NAMALWA (cell line): ENCODE measurements around the gene MYO5B.

Experiments
- DNase-seq: peaks from one replicate; pipeline ENCODE4 v3.0.0-alpha.2; 2015; ENCODE audit warnings: low spot score

The MYO5B gene

DNA sequence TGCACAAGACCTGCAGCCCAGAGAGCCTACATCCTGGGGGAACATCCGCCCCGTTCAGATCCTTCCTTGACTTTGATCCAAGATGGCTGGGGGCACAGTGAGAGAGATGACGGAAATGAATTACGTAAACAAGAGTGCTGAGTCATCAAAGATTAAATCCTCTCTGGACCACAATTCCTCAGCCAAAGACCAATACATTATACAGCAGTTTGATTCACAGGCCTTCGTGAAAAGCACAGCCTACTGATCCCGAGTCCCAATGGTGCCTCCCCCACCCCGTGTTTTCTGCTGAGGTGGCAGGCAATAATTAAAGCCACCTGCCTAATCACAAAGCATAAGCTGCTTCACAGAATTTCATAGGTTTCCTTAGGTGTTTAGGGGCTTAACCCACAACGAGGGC lies 43.0 kb downstream of the MYO5B start:
- no peak for DNase-seq

GRCh38 chr18:50144540-50144939 lies 50.4 kb downstream of the MYO5B start:
- DNase-seq = no peak

- DNase-seq = no peak
These were observed 51.1 kb downstream of the MYO5B start for GRCh38 chr18:50143886-50144285.

GRCh38 chr18:50143294-50143693 lies 51.7 kb downstream of the MYO5B start:
- no peak for DNase-seq

DNA sequence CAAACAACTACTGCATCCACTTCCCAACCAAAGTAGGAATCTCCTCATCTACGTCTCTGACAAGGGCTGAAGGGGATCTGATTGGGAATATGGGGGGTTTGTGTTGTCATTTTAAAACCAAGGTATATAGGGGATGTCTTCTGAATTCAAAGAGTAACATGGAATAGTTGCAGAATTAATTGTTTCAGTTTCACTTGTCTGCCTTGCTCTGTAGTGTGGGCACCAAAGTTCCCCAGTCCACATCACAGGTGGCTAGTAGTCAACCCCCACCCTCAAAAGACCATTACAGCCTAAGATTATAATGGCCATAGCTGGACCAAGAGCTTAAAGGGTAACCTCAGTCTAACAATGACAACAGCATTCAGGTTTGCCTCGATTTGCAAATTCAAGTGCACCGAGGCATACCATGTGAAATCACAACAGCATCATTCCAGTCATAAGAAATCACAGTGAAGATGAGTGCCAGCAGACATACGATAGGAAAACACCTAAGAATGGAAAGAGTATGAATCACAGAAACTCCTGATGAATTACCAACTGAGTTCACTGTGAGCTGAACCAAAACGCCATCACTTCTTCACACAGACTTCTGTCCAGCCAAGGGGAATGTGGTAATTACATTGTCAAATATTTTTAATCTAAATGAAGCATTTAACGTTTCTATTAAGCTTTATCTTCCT lies 52.4 kb downstream of the MYO5B start:
- no peak for DNase-seq

GRCh38 chr18:50138181-50139064 lies 56.5 kb downstream of the MYO5B start:
- DNase-seq = no peak

- no peak for DNase-seq
These were observed 59.0 kb downstream of the MYO5B start for GRCh38 chr18:50135903-50136302.

- no peak for DNase-seq
These were observed 61.4 kb downstream of the MYO5B start for GRCh38 chr18:50133526-50133925.

DNA sequence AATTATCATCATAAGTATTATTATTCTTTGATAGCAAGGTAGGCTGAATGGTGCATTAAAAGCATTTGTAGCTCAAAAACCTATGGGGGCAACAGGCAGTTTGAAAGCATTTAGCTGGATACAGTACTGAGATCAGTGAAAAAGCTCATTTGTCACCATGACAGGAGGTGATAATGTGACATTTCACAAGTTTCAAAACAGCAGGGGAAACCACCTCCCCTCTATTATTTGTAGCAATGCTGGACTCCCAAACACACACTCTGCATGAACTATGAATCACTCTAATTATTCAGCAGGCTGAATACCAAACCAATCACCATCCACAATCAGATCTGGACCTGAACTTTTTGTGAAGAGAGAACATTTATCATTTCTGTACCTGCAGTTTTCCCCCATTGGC lies 63.4 kb downstream of the MYO5B start:
- no peak for DNase-seq

DNA sequence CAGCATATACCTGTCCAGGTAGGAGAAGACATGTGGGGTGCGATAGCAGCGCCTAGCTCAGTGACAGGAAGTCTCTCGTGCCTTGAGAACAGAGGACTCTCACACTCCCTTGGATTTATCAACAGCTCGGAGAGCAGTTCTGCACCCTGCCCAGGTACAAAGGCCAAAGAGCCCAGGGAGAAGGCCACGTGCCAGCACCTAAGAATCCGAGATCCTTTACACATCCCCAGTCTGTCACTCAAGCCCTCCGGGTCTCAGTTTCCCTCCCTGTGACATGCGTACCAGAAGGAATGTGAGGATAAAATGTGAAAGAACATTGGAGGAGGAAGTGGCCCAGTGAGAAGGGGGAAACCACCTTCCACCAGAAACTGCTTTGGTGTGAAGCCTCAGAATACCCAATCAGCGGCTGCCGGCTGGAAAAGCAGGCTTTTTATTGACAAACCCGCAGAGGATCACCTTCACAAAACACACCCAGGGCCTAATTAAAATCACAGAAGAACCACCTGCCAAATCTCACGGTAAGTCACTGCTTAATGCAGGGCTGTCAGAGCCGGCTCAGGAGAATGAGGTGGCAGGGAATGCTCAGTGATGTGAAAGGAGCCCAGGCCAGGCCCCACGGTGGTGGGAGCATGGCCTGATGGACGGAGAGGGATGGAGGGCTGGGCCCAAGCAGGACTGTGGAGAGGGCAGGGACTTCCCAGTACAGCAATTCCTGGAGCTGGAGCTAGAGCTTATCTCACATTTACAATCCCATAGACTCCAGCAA lies 66.3 kb downstream of the MYO5B start:
- DNase-seq = no peak

DNA sequence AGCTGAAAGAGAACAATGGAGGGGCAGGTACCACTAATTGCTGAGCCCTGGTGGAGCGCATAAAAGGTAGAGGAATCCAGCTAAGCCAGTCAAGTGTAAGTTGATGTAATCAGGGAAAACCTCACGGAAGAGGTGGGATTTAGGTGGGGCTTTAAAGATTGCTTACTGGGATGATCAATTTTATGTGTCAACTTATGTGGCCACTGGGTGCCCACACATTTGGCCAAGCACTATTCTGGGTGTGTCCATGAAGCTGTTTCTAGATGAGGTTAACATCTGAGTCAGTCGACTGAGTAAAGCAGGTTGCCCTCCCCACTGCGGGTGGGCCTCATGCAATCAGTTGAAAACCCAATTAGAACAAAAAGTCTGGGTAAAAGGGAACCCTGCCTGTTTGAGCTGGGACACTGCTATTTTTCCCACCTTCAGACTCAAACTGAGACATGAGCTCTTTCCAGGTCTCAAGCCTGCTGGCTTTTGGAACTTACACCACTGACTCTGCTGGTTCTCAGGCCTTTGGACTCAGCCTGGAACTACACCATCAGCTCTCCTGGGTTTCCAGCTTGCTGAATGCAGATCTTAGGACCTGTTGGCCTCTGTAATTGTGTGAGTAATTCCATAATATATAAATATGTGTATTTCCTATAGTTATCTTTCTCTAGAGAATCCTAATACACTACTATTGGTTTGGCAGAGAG lies 67.3 kb downstream of the MYO5B start:
- no peak for DNase-seq

GRCh38 chr18:50126471-50126870 lies 68.5 kb downstream of the MYO5B start:
- no peak for DNase-seq

- no peak for DNase-seq
These were observed 69.5 kb downstream of the MYO5B start for GRCh38 chr18:50125456-50125855.

- no peak for DNase-seq
These were observed 75.7 kb downstream of the MYO5B start for GRCh38 chr18:50119296-50119695.

- no peak for DNase-seq
These were observed 77.1 kb downstream of the MYO5B start for GRCh38 chr18:50117863-50118262.

GRCh38 chr18:50115095-50115494 lies 79.9 kb downstream of the MYO5B start:
- no peak for DNase-seq

- DNase-seq = no peak
These were observed 80.5 kb downstream of the MYO5B start for GRCh38 chr18:50114448-50114847.

DNA sequence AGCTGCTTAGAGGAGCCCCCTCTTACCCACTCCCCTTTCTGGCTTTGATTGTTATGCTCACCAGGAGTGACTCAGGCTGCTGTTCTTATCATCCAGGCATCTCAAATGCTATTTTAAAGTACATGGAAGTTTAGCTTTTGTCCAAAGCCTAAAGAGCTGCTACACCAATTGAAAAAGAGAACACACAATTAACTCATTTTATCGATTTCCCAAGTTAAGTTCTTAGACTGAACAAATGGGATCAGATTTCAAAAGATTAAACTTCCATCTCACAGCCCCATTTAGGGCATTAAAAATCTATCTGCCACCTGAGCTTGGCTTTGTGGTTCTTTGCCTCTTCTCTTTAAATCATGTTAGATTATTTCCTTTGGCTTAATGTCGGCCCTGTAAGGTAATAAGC lies 81.2 kb downstream of the MYO5B start:
- no peak for DNase-seq

DNA sequence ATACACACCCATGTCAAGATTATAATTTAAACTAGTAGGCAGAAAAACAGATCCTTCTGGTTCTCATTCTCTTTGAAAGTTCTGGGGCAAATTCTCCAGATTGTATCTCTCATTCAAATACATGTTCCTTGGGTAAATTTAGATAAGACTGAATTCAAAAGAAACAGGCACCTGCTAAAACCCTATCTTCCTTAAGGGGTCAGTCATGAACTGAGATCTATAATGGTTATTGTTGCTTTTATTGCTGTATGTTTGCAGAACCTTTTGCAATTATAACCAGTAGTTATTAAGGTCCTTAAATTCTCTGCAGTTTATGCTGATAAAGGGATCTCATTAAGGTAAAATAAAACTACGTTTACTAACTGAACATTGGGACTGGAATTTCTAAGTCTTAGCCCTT lies 83.5 kb downstream of the MYO5B start:
- DNase-seq = peak; percentile 24

- no peak for DNase-seq
These were observed 87.4 kb downstream of the MYO5B start for GRCh38 chr18:50107468-50107977.

GRCh38 chr18:50105027-50105426 lies 89.9 kb downstream of the MYO5B start:
- no peak for DNase-seq

DNA sequence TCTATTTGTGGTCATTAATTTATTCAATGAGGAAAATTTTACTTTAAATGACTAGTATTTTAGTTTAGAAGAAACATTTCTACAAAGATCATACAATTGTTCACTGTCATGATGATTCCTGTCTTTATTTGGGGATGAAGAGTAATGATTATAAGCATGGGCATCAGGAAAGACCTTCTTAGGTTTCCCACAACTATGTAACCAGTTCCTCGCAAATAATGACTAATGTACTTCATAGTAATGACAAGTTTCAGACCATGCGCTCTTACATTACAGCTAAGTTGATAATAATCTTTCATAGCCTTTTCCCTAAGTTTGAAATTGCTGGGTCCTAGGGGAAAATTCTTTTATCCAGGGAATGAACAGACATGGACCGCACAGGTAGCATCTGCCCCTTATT lies 90.5 kb downstream of the MYO5B start:
- DNase-seq = no peak
